IPS-15b (cell line): ENCODE data around the gene FOXC2.

Experiments
- H3K27me3 ChIP-seq: one replicate; pipeline ENCODE4 v1.6.1; 2013; ENCODE audit warnings: low read length; ENCODE audit not compliant: control insufficient read depth, insufficient read depth
- H3K36me3 ChIP-seq: one replicate; pipeline ENCODE4 v1.6.1; 2013; ENCODE audit warnings: low read length; ENCODE audit not compliant: control insufficient read depth, insufficient read depth
- H3K4me1 ChIP-seq: one replicate; pipeline ENCODE4 v1.6.1; 2013; ENCODE audit warnings: mild to moderate bottlenecking, low read length; ENCODE audit not compliant: control insufficient read depth, insufficient read depth
- H3K4me3 ChIP-seq: one replicate; pipeline ENCODE4 v1.5.1; 2013; ENCODE audit warnings: low read depth, low read length
- H3K9ac ChIP-seq: one replicate; pipeline ENCODE4 v1.6.1; 2013; ENCODE audit warnings: low read depth, mild to moderate bottlenecking, low read length
- H3K9me3 ChIP-seq: one replicate; pipeline ENCODE4 v1.6.1; 2013; ENCODE audit warnings: mild to moderate bottlenecking, low read length; ENCODE audit not compliant: control insufficient read depth, insufficient read depth

Gene FOXC2

DNA sequence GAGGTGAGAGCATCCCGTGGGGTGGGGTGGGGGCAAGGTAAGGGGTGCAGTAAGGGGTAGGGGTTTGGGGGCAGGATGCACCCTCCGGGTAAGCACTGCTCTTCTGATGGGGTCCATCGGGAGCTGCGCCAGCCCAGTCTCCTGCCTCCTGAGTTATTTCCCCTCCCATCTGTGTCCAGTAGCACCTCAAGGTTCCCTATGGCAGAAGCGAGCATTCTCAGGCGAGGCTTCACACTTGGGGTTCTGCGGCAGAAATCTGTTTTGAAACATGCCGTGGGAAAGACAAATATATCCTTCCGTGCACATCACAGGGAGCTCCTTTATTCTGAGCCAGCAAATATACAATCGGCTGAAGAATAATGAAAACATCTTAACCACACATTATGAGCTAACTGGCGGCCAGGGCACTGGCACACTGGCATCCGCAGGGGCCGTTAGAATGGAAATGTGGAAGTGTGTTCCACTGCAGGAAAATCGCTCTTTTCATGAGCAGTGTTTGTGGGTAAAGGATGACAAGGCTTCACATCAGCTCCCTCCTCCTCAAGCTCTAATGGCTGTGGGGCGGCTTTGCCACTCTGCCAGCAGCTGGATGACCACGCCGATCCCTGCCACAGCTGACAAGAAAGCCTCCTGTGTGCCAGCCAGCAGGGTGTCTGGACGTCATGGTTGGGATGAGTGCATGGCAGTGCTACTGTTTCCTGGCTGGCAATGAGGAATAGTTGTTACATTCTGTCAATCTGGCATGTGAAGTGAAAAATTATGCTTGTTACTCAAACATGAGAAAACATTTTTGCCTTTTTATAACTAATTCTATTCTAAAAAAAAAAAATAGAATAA is 31.6 kb upstream of the FOXC2 start:
- H3K27me3 ChIP-seq: no peaks in the 10 kb centered on the region
- H3K4me3 ChIP-seq: no peak overlapping the region
- H3K36me3 ChIP-seq: peaks cover 10% of the 10 kb centered on the region
- no peaks in the 10 kb centered on the region for H3K4me1 ChIP-seq
- H3K9ac ChIP-seq: no peak overlapping the region
- no peaks in the 10 kb centered on the region for H3K9me3 ChIP-seq

DNA sequence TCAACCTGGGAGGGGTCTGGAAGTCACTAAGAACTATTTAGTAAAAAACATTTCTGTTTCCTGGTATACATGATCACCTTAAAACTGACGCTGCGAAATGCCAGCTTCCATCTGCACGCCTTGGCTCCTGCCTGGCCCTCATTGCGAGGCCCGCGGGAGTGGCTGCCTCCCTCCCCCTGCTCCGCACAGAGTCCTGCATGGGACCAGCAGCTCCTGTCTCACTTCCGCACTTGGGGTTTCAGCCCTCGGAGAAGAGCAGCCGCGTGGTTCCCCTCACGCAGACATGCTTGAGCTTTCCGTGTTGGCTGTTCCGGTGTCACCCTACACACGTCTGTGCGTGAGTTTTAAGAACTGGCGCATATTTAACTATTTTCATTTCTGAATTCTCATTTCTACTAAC is 30.0 kb upstream of the FOXC2 start:
- Histone ChIP-seq H3K4me3 (no peak overlapping the region), H3K9ac (no peak overlapping the region), H3K27me3 (no peaks in the 10 kb centered on the region), H3K36me3 (peaks cover 15% of the 10 kb centered on the region), H3K4me1 (no peaks in the 10 kb centered on the region), H3K9me3 (no peaks in the 10 kb centered on the region)

DNA sequence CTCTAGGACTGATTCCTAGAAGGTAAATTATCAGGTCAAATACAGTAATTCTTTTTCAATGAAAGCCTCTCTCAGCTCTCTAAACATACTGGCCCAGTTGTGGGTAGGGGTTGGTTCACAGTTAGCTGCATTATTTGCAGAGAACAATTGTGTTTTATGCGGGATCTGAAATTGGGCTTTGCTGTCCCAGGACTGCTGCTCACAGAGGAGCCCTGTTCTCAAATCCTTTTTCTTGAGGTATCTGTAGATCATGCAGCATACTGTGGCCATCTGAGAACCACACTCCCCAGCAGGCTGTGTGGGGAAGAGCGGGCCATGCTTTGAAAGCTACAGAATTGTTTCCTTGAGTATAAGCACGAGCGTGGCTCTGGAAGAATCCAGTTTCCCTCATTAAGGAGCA is 29.1 kb upstream of the FOXC2 start:
- Histone ChIP-seq H3K36me3 (peaks cover 15% of the 10 kb centered on the region), H3K27me3 (no peaks in the 10 kb centered on the region), H3K4me3 (no peak overlapping the region), H3K9me3 (no peaks in the 10 kb centered on the region), H3K4me1 (no peaks in the 10 kb centered on the region), H3K9ac (no peak overlapping the region)

DNA sequence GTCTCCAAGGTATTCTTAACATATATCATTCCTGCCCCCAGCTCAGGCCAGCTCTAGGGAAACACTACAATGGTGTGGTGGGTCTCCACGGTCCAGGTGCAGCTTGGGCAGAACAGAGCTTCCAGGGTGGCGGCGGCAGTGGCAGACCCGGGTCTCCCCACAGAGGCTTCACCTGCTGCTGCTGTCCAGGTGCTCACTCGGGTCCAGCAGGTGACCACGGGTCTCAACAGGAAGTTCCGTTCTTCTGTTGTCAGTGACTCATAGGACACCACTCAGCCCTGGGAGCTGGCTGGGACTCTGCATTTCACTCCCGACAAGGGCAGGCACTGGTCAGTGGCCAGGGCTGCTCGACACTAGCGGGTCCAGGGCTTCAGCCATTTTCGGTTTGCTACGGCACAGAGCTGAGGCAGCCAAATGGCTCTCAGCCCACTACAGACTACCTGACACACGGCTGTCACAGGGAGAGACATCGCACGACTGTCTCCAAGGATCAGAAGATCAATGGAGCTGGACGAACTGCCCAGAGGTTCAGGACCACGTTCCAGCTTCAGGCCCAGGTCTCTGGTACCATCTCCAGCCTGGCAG is 28.3 kb upstream of the FOXC2 start:
- Histone ChIP-seq H3K9ac (no peak overlapping the region), H3K27me3 (no peaks in the 10 kb centered on the region), H3K36me3 (peaks cover 15% of the 10 kb centered on the region), H3K4me3 (no peak overlapping the region), H3K4me1 (no peaks in the 10 kb centered on the region), H3K9me3 (no peaks in the 10 kb centered on the region)

DNA sequence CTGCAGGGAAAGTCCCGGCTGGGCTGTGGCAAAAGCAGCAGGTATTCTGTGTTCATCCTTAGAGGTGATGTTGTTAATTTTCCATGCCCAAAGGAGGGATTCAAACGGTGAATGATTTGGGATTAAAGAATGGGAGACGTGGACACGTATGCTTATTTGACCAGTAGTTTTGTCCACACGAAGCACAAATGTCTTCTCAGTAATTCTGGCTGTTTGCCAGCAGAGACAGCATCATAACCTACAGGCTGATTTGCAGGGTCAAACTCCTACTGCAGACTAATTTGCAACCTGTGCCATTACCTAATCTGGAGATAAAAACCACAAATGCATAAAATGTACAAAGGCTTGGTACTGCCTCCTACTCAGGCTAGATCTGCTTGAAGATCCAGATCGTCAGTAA is 25.7 kb upstream of the FOXC2 start:
- H3K9me3 ChIP-seq: no peaks in the 10 kb centered on the region
- H3K27me3 ChIP-seq: no peaks in the 10 kb centered on the region
- no peak overlapping the region for H3K4me3 ChIP-seq
- H3K4me1 ChIP-seq: no peaks in the 10 kb centered on the region
- peaks cover 15% of the 10 kb centered on the region for H3K36me3 ChIP-seq
- H3K9ac ChIP-seq: no peak overlapping the region

DNA sequence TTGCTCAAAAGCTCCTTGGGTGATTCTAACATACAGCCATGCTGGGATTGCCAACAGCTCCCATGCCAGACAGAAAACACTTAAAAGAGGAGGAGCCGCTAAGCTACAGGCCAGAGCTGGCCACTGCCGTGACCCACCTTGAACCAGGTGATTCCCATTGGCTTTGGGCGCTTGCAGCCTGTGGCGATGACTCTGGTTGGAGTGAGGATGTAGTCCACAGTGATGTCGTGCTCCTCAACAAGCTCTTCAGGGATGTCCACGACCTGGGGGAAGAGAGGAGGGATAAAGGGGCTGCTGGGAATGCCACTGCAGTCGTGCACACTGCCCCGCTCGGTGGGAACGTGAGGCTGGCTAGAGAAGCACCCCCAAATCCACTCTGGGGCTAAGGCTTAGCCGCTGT is 25.1 kb upstream of the FOXC2 start:
- no peak overlapping the region for H3K9ac ChIP-seq
- H3K4me1 ChIP-seq: no peaks in the 10 kb centered on the region
- no peaks in the 10 kb centered on the region for H3K27me3 ChIP-seq
- H3K4me3 ChIP-seq: no peak overlapping the region
- H3K9me3 ChIP-seq: no peaks in the 10 kb centered on the region
- peaks cover 15% of the 10 kb centered on the region for H3K36me3 ChIP-seq

DNA sequence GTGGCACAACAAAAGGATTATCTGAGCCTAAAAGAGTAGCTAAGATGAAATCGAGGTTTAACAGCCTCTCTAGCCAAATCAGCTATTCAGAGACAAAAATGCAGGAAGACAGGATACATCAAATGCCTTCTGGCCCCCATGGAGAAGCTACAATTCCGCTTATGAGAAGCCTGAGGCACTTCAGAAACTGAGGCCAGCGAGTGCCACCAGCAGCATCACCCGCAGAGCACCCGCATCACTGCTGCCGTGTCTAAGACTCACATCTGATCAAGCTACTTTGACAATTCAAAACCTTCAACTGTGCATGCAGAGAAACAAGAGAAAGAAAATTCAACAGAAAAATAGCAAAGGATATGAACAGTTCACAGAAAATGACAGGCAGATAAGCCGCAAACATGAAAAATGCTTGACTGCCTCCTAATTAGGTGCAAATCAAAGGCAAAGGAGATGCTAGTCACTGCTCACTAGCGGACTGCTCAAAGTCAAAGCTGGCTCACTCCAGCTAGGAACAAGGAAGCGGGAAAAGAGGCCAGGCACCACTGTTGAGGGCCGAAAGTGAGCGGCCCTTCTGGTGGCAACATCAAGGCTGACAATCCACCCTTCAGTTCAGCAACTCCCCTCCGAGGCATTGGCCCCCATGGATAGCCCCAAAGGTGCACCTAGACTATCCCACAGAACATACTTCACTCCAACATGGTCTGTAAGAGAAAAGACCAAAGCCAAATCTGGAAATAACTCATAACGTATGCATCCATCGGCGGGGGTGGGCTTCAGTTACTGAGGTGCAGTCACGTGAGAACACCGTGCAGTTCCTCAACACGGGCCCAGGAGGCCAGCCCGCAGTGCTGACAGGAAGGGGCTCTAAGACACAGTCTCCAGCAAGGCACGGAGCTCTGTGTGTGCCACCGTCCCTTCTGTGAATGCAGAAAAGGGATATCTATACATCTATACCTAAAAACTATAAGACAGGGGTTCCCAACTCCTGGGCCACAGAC is 23.6 kb upstream of the FOXC2 start:
- Histone ChIP-seq H3K4me3 (no peak overlapping the region), H3K9me3 (no peaks in the 10 kb centered on the region), H3K9ac (no peak overlapping the region), H3K36me3 (peaks cover 13% of the 10 kb centered on the region), H3K27me3 (no peaks in the 10 kb centered on the region), H3K4me1 (no peaks in the 10 kb centered on the region)

DNA sequence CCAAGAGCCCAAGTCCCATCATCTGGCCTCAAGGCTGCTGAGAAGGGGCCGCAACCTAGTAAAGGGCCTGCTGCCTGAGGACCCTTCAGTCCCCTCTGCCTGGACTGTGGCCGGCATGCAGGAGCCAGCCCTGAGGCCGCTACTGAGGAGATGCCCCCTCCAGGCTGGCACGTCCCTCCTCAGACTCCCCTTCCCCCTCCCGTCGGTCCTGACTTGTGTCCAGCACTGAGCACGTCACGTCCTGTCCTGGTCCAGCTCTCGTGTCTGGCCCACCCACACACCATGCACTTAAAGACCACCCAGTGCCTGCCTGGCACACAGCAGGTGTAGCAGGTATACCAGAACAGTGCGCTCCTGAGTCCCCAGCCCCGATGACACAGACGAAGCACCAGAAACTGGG is 21.1 kb upstream of the FOXC2 start:
- Histone ChIP-seq H3K9me3 (no peaks in the 10 kb centered on the region), H3K27me3 (no peaks in the 10 kb centered on the region), H3K4me1 (no peaks in the 10 kb centered on the region), H3K9ac (no peak overlapping the region), H3K36me3 (peaks cover 5% of the 10 kb centered on the region), H3K4me3 (no peak overlapping the region)

DNA sequence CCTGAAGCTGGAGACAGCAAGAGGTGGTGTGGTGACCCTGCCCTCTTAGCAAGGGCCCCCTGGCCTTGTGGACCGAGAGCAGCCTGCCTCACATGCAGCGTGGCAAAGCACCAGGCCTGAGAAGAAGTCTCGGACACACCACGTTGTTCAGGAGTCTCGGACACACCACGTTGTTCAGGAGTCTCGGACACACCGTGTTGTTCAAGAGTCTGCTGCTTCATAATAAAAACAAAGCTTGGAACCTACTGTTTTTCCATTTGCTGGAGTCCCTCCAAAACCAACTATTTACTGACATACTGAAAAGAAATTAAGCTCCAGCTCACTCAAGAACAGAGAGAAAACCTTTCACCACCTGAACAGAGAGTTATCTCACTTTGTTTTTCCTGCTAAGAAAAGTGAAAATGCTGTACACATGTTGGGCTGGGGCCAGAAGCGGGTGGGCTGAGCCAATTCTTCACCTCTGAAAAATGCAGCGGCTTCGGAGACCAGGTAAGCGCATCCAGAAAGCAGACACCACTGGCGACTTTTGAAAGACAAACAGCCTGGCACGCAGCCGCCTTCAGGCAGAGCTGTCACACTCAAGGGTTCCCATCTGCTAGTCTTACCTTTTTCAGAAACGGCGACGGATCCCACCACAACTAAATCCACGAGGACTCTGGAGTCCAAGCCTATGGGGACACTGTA is 20.5 kb upstream of the FOXC2 start:
- Histone ChIP-seq H3K9me3 (no peaks in the 10 kb centered on the region), H3K4me1 (no peaks in the 10 kb centered on the region), H3K27me3 (no peaks in the 10 kb centered on the region), H3K4me3 (no peak overlapping the region), H3K36me3 (peaks cover 2% of the 10 kb centered on the region), H3K9ac (no peak overlapping the region)

DNA sequence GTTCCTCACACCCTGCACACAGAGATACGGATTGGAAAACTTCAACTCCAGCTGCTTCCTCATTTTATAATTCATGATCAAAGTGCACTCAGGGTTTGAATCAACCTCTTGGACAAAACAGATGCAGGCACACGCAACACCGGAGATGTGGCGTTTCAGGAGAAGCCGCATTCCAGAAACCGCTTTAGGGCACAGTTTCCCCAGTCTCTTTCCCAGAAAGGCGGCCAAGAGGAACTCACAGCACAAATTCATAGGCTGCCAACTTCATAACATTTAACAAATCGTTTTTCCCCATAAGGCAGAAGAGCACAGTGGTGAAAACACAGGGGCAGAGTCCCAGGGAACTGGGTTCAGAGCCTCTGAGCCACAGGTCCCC is 20.0 kb upstream of the FOXC2 start:
- peaks cover 2% of the 10 kb centered on the region for H3K36me3 ChIP-seq

DNA sequence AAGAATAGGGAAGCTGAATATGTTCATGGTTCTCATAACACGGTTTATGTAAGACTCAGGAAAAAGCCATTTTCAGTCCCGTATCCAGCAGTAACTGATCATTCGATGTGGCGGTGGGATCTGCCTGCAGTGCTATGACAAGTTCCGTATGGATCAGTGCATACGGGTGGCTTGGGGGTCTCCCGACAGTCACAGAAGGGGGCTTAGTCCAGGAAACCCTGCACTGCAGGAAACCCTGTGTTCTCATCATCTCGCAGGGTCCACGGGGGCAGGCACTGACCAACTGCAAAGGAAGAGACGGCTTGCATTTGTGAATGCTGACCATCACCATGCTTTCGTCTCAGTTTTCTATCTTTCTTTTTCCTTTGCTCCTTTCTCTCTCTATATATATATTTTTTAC is 19.3 kb upstream of the FOXC2 start:
- Histone ChIP-seq H3K36me3 (peaks cover 2% of the 10 kb centered on the region), H3K9me3 (no peaks in the 10 kb centered on the region), H3K27me3 (no peaks in the 10 kb centered on the region), H3K9ac (no peak overlapping the region), H3K4me1 (no peaks in the 10 kb centered on the region), H3K4me3 (no peak overlapping the region)

More for the DNA sequence above, 20.0 kb upstream of the FOXC2 start:
- Histone ChIP-seq H3K9me3 (no peaks in the 10 kb centered on the region), H3K4me1 (no peaks in the 10 kb centered on the region), H3K9ac (no peak overlapping the region), H3K27me3 (no peaks in the 10 kb centered on the region), H3K4me3 (no peak overlapping the region)
